Smooth muscle cell of the brain vasculature (primary cell): ENCODE results near the gene PADI4.

Source experiments
- DNase-seq: peaks from one replicate; pipeline ENCODE4 v3.0.0-alpha.2; 2012; ENCODE audit warnings: low read depth, low spot score

PADI4 gene

DNA sequence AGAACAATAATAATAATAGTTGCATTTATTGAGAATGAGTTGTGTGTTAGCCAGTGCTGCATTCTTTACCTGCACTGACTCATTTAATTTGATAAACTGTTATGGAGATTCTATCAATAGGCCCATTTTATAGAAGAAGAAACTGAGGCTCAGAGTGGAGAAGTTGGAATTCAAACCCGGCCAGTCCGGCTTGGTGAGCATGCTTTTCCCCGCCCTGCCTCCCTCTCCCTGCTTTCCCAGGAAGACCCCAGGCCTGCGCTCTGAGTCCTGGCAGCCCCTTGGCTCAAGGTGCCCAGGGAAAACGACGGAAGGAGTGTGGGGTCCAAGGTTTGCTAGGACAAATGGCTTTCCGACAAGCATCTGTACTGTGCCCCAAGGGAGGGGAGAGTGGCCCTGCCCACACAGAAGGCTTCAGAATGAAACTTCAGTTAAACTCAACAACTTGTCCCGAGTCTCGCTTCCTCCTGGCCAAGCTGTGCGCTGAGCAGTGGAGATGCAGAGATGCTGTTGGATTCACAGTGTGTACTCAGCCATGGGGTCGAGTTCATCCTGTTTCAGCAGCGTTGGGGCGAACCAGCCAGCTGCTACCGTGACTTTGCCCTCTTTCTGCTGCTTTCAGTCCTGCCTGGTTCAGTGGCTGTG lies 40.7 kb downstream of the PADI4 start:
- DNase-seq = no peak

GRCh38 chr1:17350083-17350482 lies 42.1 kb downstream of the PADI4 start:
- no peak for DNase-seq

GRCh38 chr1:17350928-17351446 lies 43.0 kb downstream of the PADI4 start:
- DNase-seq = no peak

DNA sequence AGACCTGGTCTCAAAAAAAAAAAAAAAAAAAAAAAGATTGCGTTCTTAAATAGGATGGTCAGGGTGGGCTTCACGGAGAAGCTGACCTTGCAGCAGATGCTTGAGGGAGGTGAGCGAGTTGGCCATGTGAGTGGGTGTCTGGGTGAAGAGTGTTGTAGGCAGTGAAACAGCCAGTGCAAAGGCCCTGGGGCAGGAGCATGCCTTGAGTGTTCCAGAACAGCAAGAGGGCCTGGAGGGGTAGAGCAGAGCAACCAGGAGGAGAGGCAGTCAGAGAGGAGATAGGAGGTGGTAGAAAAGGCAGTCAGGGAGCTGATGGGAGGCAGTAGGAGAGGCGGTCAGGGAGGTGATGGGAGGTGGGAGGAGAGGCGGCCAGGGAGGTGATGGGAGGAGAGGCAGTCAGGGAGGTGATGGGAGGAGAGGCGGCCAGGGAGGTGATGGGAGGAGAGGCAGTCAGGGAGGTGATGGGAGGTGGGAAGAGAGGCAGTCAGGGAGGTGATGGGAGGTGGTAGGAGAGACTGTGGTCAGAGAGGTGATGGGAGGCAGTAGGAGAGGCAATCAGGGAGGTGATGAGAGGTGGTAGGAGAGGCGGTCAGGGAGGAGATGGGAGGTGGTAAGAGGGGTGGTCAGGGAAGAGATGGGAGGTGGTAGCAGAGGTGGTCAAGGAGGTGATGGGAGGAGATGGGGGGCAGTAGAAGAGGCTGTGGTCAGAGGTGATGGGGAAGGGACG lies 43.8 kb downstream of the PADI4 start:
- DNase-seq = no peak

DNA sequence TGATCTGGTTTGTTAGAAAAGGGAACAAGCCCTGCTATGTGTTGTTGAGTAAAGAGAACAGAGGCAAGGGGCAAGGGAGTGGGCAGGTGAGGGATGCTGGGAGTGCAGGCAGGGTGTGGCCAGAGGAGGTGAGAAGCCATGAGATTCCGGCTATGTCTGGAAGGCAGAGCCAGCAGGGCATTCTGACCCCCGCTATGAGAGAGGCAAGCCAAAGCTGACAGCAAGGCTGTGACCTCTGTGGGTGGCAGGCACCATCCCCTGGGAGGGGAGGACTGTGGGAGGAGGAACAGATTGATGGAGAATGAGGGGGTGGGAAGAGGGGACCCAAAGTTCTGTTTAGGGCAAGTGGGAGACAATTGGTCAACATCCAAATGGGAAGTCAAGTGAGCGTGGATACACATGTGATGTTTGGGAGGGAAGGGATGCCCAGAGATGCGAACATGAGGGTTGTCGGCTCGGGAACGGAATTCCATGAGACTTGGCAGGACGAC lies 44.5 kb downstream of the PADI4 start:
- DNase-seq = no peak

GRCh38 chr1:17355898-17356297 lies 47.9 kb downstream of the PADI4 start:
- DNase-seq = no peak

- no peak for DNase-seq
These were observed 48.5 kb downstream of the PADI4 start for GRCh38 chr1:17356387-17357026.

DNA sequence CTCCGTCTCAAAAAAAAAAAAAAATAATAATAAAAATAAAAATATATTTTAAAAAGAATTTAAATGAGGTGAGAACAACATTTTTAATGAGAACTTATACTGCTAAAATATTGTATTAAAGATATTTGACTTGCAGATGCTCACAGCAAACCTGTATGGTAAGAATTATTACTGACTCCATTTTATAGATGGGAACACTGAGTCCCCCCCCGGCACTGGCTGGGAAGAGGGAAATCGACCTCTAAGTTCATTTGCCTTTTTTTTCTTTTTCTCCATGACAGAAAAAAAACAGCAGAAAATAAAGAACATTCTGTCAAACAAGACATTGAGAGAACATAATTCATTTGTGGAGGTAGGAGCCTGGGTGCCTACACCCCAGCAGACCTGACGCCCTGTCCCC lies 50.6 kb downstream of the PADI4 start:
- no peak for DNase-seq

DNA sequence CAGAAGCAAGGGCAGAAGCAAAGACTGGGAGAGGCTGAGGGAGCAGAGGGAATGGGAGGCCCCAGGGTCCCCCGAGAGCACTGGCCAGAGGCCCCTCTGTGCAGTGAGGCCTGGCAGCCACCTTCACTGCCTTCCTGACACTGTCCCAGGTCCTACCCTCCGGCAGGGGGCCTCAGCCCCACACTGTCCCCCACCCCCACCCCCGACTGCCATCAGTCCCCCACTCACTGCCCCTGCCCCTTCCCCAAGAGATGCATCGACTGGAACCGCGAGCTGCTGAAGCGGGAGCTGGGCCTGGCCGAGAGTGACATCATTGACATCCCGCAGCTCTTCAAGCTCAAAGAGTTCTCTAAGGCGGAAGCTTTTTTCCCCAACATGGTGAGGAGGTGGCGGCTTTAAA lies 51.0 kb downstream of the PADI4 start:
- no peak for DNase-seq

- no peak for DNase-seq
These were observed 51.8 kb downstream of the PADI4 start for GRCh38 chr1:17359808-17360207.

DNA sequence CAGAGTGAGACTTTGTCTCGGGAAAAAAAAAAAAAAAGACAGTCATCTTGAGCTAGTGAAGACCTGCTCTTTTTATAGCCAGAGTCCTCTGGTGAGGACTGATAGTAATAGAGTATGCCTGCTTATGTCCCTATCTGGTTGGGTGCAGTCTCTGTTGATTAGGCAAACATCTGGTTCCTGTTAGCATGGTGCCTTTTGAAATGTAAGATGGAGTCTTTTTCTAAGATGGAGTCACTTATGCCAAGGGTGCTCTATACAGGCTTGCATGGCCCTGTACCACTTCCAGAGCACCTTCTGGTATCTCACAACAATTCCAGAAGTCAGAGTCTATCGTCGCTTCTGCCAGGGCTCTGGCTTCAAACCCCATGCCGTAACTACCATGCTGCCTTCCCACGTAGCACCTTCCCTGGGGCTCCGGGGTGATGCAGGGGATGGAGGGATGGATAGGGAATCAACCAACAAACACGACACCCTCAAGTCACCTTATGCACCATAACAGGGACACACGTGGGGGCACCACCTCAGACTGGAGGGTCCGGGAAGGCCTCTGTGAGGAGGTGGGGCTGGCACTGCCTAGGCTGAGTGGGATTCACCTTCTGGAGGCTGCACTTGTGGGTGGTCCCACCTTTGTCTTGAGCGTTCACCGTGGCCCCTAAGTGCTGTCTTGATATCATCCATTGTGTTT lies 52.4 kb downstream of the PADI4 start:
- no peak for DNase-seq

DNA sequence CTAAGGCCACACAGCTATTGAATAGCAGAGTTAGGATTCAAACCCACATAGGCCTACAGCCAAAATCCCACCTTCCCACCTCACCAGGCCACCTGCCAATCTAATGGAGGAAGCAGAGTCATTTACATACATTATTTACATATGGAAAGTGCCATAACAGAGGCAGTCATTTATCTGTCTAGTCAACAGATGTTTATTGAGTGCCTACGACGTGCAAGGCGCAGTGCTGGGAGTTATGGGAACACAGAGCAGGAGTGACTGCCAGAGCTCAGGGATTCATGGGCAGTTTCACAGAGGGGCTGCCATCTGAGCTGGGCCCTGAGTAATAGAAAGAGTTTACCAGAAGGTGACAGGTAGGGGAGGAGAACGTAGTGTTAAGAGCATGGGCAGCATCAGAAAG lies 53.7 kb downstream of the PADI4 start:
- no peak for DNase-seq

GRCh38 chr1:17363351-17363750 lies 55.4 kb downstream of the PADI4 start:
- no peak for DNase-seq

DNA sequence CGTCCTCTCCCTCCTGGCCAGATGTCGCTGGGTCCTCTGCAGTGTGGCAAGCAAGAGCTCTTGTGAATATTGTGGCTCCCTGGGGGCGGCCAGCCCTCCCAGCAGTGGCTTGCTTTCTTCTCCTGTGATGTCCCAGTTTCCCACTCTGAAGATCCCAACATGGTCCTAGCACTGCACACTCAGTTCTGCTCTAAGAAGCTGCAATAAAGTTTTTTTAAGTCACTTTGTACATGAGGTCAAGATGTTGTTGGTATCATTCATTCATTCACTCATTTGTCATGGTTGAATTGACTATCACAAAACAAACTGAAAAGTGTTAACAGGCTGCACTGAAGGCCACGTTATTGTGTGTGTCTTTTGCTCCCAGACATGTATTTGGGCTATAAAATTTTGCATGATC lies 55.8 kb downstream of the PADI4 start:
- no peak for DNase-seq

DNA sequence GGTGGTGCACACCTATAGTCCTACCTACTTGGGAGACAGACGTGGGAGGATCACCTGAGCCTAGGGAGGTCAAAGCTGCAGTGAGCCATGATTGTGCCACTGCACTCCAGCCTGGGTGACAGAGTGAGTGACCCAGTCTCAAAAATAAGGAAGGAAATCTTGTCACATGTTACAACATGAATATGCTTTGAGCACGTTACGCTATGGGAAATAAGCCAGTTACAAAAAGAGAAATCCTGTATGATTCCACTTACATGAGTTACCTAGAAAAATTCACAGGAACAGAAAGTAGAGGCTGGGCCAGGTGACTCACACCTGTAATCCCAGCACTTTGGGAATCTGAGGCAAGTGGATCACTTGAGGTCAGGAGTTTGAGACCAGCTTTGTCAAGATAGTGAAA lies 57.3 kb downstream of the PADI4 start:
- no peak for DNase-seq

DNA sequence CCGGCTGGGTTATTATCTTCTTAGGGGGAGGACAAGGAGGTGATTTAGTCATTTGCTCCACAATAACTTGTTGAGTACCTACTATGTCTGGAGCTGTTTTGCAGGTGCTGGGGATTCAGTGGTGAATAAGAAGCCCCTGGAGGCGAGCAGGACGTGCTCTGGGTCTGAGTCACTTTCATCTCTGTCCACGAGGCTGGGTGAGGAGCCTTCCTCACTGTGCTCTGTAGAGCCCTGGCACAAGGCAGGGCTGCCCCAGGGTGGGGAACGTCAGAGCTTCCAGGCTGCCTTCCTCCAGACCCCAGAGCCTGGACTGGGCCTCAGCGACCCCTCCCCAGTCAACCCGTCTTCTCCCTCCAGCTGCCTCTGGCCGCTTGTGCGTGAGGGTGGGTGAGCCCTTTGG lies 61.5 kb downstream of the PADI4 start:
- DNase-seq = no peak

GRCh38 chr1:17370618-17371017 lies 62.6 kb downstream of the PADI4 start:
- no peak for DNase-seq

- no peak for DNase-seq
These were observed 63.9 kb downstream of the PADI4 start, which contains the start of gene PADI6 for GRCh38 chr1:17371896-17372295. Gene PADI6, plus strand, starts transcription at chr1:17372196. Its CDS starts 50 bp downstream, at chr1:17372246.

- no peak for DNase-seq
These were observed 65.0 kb downstream of the PADI4 start for GRCh38 chr1:17372955-17373354.

DNA sequence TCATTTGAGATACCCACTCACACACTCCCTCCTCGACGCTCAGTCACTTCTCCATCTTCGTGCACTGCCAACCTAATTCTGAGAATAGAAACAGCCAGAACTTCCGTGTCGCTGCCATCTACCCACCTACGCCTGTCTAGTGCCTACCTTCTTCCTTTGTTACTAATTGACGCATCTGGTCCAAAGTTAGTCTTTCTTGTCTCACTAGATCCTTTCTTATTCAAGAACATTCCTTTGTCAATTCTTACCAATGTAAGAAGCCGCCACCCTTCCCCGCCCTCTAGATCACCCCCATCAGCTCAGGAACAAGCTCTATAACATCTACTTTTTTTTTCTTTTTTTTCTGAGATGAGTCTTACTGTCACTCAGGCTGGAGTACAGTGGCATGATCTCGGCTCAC lies 67.7 kb downstream of the PADI4 start:
- no peak for DNase-seq

DNA sequence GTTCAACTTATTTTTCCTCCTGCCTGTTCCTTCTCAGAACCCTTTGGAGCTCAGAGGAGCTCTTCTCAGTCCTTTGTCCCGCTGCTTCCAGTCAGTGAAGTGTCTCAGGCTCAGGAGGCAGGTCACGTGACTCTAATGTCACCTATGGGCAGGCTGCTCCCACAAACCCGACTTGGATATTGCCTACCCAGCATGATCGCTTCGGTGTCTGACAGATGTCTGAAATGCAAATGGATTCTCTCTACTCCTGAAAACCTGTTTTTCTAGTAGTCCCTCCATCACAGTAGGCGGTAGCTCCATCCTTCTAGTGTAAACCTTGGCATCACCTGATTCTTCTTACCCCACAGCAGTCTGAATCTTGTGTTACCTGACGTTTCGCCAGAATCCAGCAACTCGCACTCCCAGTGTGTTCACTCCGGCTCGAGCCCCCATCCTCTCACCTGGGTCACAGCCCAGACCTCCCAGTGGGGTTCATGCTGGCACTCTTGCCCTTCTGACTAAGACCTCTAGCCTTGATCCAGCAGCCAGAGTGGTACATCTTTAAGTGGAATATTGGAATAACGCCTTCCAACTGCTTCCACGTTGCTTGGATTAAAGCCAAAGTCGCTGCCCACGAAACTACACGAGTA lies 69.4 kb downstream of the PADI4 start:
- no peak for DNase-seq

- DNase-seq = no peak
These were observed 73.2 kb downstream of the PADI4 start for GRCh38 chr1:17381161-17381560.
